GM12878 (cell line): ENCODE data around the gene TRIM41. TPM values are rescaled to one million over a fixed set of nuclear protein-coding genes. Genes with fewer than 3 reads are reported as not detected.
A peak's percentile ranks its signal among the peaks of the same experiment; 100 is the strongest.

ENCODE experiments used
- ATF2 ChIP-seq: IDR thresholded peaks from 2 replicates; pipeline ENCODE4 v1.6.1; 2012; ENCODE audit warnings: low read length, inconsistent platforms
- E4F1 ChIP-seq: fragments of 450-650 bp; IDR thresholded peaks from 2 replicates; pipeline ENCODE4 v1.6.1; 2018; ENCODE audit warnings: borderline replicate concordance, mild to moderate bottlenecking; ENCODE audit not compliant: partially characterized antibody
- EP300 ChIP-seq, 2 experiments: fragments of 150-350 bp in 1 of 2; IDR thresholded peaks; 2 replicates each; pipeline ENCODE4 v1.6.1; 2011 to 2012; ENCODE audit warnings: low read depth in 2 of 2, low read length in 2 of 2, borderline replicate concordance in 1 of 2, improper control_type of control experiment in 1 of 2, inconsistent platforms in 1 of 2; ENCODE audit not compliant: control insufficient read depth in 1 of 2
- EZH2 ChIP-seq: IDR thresholded peaks from 2 replicates; pipeline ENCODE4 v1.6.1; 2012; ENCODE audit warnings: low read depth, mild to moderate bottlenecking, control low read depth, inconsistent platforms, low read length, borderline replicate concordance; ENCODE audit not compliant: control insufficient read depth
- GABPA ChIP-seq: IDR thresholded peaks from 2 replicates; pipeline ENCODE4 v1.6.1; 2014; ENCODE audit warnings: antibody characterized with exemption, low read depth, mild to moderate bottlenecking, inconsistent platforms
- IRF3 ChIP-seq: fragments of 450-650 bp; IDR thresholded peaks from 2 replicates; pipeline ENCODE4 v1.6.1; 2014; ENCODE audit warnings: mild to moderate bottlenecking
- MAX ChIP-seq: IDR thresholded peaks from 2 replicates; pipeline ENCODE4 v1.6.1; 2012; ENCODE audit warnings: low read depth, low read length, improper control_type of control experiment
- NFYB ChIP-seq: IDR thresholded peaks from 2 replicates; pipeline ENCODE4 v1.6.1; 2011; ENCODE audit warnings: low read depth, mild to moderate bottlenecking, low read length, improper control_type of control experiment, moderate library complexity; ENCODE audit not compliant: insufficient read depth
- NR2C2 ChIP-seq: IDR thresholded peaks from 2 replicates; pipeline ENCODE4 v1.6.1; 2011; ENCODE audit warnings: borderline replicate concordance, low read depth; ENCODE audit not compliant: control insufficient read depth, insufficient read length
- PBX3 ChIP-seq: IDR thresholded peaks from 2 replicates; pipeline ENCODE4 v1.6.1; 2011; ENCODE audit warnings: mild to moderate bottlenecking, low read depth, low read length, moderate library complexity; ENCODE audit not compliant: insufficient replicate concordance
- POLR2A ChIP-seq: IDR thresholded peaks from 2 replicates; pipeline ENCODE4 v1.6.1; 2011; ENCODE audit warnings: low read depth, mild to moderate bottlenecking, low read length
- RAD21 ChIP-seq: IDR thresholded peaks from 2 replicates; pipeline ENCODE4 v1.6.1; 2011; ENCODE audit warnings: mild to moderate bottlenecking, low read depth, low read length, moderate library complexity; ENCODE audit not compliant: insufficient read depth
- SMAD1 ChIP-seq: fragments of 450-650 bp; IDR thresholded peaks from 2 replicates; pipeline ENCODE4 v1.6.1; 2018; ENCODE audit warnings: mild to moderate bottlenecking, low read depth; ENCODE audit not compliant: partially characterized antibody
- TCF7 ChIP-seq: IDR thresholded peaks from 2 replicates; pipeline ENCODE4 v1.6.1; 2014; ENCODE audit warnings: antibody characterized with exemption, borderline replicate concordance
- YBX1 ChIP-seq: fragments of 450-650 bp; IDR thresholded peaks from 2 replicates; pipeline ENCODE4 v1.6.1; 2016; ENCODE audit warnings: antibody characterized with exemption
- ZBTB4 ChIP-seq: fragments of 450-650 bp; formaldehyde crosslinking; IDR thresholded peaks from 2 replicates; pipeline ENCODE4 v1.4.0; 2022; ENCODE audit warnings: mild to moderate bottlenecking, moderate library complexity
- polyA plus RNA-seq, 11 experiments: library from polyadenylated mRNA; depleted of rRNA in 4 of 11; unstranded in 6 of 11; stranded (reverse) in 5 of 11; fragments of >200 nt; fragmentation: Nextera tagmentation in 4 of 11; fragmentation: Illumina TruSeq in 1 of 11; extraction: Ambion mirVana in 4 of 11; extraction: Trizol in 1 of 11; gene quantifications; 1 replicate in 1 of 11; 2 replicates in 10 of 11; pipeline versions ENCODE4 v1.2.1 to v1.2.3, GENCODE V29; 2011 to 2016; ENCODE audit warnings: inconsistent platforms in 2 of 11, missing spikeins in 2 of 11, low read depth in 1 of 11
- total RNA-seq, 4 experiments: library from RNA; depleted of rRNA in 3 of 4; stranded (reverse); fragments of >200 nt in 3 of 4; fragmentation: Illumina TruSeq in 1 of 4; extraction: Trizol in 1 of 4; gene quantifications; 2 replicates each; pipeline versions ENCODE4 v1.2.1 to v1.2.3, GENCODE V29; 2013 to 2021

The TRIM41 gene
- total and polyA plus RNA-seq, 10 of the 15 experiments (the other 5 are each of a cell fraction or from before 2014, with no cell fraction given): 1.0 to 28.9 (median 10.6) TPM

- TF ChIP-seq E4F1 (no peak), TCF7 (0 out of 2 replicates have a peak, but pooled peaks have one; percentile 8), RAD21 (no peak), EZH2 (no peak), MAX (peak; percentile 13; the same call in 1 of the 2 replicates), NR2C2 (no peak), SMAD1 (no peak), ATF2 (no peak), ZBTB4 (no peak), YBX1 (no peak), EP300 (IDR thresholded peaks at IDR 0.05; ENCODE audit: borderline replicate concordance in 1 of 2, control insufficient read depth in 1 of 2, low read depth in 2 of 2, low read length in 2 of 2) (no peak; a peak in 1 of 4 replicates), NFYB (no peak), PBX3 (no peak), GABPA (no peak), POLR2A (no peak), IRF3 (no peak)
Observed at GRCh38 chr5:181188700-181189362, 34.2 kb upstream of the TRIM41 start (continued).
